Ascending aorta (tissue), 2 donors: ENCODE data around the gene KCNMB1. TPM values are rescaled to one million over a fixed set of nuclear protein-coding genes. Genes with fewer than 3 reads are reported as not detected.

Source experiments
- DNase-seq, 2 donors: peaks; one replicate each; pipeline ENCODE4 v3.0.0-alpha.2; 2019; ENCODE audit warnings: low spot score in 2 of 2
- H3K27ac ChIP-seq, 2 donors: fragments of 200-600 bp; sonication (generic); one replicate each; pipeline ENCODE4 v1.5.1; 2016 to 2017; ENCODE audit warnings: mild to moderate bottlenecking in 1 of 2
- H3K27me3 ChIP-seq: fragments of 200-600 bp; sonication (generic); one replicate; pipeline ENCODE4 v1.5.1; 2017
- H3K36me3 ChIP-seq, 2 donors: fragments of 200-600 bp; sonication (generic); one replicate each; pipeline ENCODE4 v1.5.1; 2016
- H3K4me1 ChIP-seq, 2 donors: fragments of 200-600 bp; sonication (generic); one replicate each; pipeline ENCODE4 v1.5.1; 2016 to 2017; ENCODE audit warnings: mild to moderate bottlenecking in 1 of 2
- H3K4me3 ChIP-seq, 2 donors: fragments of 200-600 bp; sonication (generic); one replicate each; pipeline ENCODE4 v1.5.1; 2016 to 2017; ENCODE audit warnings: mild to moderate bottlenecking in 1 of 2
- H3K9me3 ChIP-seq, 2 donors: fragments of 200-600 bp; sonication (generic); one replicate each; pipeline ENCODE4 v1.5.1; 2016
- intact Hi-C: fragments of 100-400 bp; cut with DNase I; formaldehyde crosslinking; loops from one replicate; pipeline ENCODE4 v1.15.1; 2023
- total RNA-seq: library from RNA; depleted of rRNA; stranded (reverse); fragments of >200 nt; gene quantifications from one replicate; pipeline ENCODE4 v1.1.0, GENCODE V29; 2016
- TF ChIP-seq, protein P1 (sequence below), 3 experiments: fragments of 200-600 bp in 2 of 3; fragments of 450-650 bp in 1 of 3; sonication (generic) in 2 of 3; IDR thresholded peaks; one replicate each; pipeline ENCODE4 v1.5.1; 2016 to 2019; ENCODE audit warnings: antibody characterized with exemption in 3 of 3, mild to moderate bottlenecking in 1 of 3, moderate library complexity in 1 of 3

KCNMB1 gene
- total RNA-seq, 1 donor from 2014 or later: 30.8 TPM

DNA sequence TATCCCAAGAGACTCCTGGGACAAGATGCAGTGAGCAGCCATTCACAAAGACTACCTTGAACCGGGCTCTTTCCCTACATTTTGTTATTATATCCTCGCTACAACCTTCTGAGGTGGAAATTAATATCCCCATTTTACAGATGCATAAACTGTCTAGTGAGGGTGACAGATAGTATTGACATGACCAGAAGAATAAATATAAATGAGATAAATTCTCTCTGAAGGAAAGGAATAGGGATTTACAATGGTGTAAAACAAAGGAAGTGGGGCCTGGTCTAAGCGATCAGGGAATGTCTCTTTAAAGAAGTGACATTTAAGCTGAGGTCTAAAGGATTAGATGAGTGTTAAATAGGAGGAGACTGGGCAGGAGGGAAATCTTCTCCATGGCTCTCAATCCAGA lies 43.5 kb upstream of the KCNMB1 start:
- TF ChIP-seq, protein P1, sequence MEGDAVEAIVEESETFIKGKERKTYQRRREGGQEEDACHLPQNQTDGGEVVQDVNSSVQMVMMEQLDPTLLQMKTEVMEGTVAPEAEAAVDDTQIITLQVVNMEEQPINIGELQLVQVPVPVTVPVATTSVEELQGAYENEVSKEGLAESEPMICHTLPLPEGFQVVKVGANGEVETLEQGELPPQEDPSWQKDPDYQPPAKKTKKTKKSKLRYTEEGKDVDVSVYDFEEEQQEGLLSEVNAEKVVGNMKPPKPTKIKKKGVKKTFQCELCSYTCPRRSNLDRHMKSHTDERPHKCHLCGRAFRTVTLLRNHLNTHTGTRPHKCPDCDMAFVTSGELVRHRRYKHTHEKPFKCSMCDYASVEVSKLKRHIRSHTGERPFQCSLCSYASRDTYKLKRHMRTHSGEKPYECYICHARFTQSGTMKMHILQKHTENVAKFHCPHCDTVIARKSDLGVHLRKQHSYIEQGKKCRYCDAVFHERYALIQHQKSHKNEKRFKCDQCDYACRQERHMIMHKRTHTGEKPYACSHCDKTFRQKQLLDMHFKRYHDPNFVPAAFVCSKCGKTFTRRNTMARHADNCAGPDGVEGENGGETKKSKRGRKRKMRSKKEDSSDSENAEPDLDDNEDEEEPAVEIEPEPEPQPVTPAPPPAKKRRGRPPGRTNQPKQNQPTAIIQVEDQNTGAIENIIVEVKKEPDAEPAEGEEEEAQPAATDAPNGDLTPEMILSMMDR (IDR thresholded peaks at IDR 0.05): no peak
- H3K27me3 ChIP-seq: no peaks in the 10 kb centered on the region
- no peak for DNase-seq
- intact Hi-C loops: no loop called here
- H3K4me1 ChIP-seq: no peaks in the 10 kb centered on the region
- no peak overlapping the region for H3K4me3 ChIP-seq
- no peak overlapping the region for H3K27ac ChIP-seq
- no peaks in the 10 kb centered on the region for H3K9me3 ChIP-seq
- H3K36me3 ChIP-seq: no peaks in the 10 kb centered on the region

DNA sequence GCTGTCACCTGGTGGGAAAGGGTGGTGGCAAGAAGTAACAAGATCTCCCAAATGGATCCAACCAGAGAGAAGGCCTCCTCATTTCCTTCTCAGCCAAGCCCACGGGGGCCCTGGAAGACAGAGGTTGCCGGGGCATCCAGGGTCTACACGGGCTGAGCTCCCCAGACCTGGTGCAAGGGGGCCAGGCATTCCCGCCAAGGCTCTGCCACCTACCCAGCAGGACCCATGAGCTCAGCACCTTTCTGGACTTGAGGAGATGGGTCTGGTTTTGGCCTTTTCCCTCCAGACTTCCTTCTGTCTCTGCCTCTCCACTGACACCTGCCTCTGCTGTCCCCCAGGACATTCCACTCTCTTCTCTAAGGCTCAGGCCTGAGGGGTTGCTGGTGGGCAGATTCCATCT lies 42.4 kb upstream of the KCNMB1 start:
- intact Hi-C loops: no loop called here
- no peak for DNase-seq
- no peaks in the 10 kb centered on the region for H3K27me3 ChIP-seq
- no peaks in the 10 kb centered on the region for H3K36me3 ChIP-seq
- H3K4me3 ChIP-seq: no peak overlapping the region
- no peaks in the 10 kb centered on the region for H3K9me3 ChIP-seq
- no peak overlapping the region for H3K27ac ChIP-seq
- no peaks in the 10 kb centered on the region for H3K4me1 ChIP-seq
- TF ChIP-seq, protein P1 (IDR thresholded peaks at IDR 0.05): no peak

DNA sequence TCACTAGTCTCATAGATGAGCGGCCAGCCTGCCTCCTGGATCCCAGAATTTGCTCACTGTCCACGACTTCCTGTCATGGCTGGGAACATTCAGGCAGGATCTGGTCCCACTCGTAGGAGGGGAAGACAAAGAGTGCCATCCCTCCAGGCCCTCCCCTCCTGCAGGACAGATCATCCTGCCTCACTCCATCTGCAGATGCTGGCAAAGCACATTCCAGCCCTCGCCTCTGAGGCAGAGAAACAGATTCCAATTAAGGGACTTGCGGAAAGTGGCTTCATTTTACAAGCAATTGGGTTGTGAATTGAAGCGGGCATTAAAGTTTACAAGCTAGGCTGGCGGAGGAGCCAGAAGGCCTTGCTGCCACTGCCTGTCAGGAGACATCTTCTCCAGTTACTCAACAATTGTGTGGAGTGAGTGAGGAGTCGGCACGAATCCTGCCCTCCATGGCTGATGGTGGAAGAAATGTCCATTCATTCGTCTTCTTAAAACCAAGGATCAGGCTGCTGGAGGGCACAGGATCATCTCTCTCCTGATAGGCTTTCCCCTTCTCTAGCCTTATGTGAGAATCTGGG lies 41.8 kb upstream of the KCNMB1 start:
- no peak overlapping the region for H3K27ac ChIP-seq
- TF ChIP-seq, protein P1 (IDR thresholded peaks at IDR 0.05): no peak
- no peaks in the 10 kb centered on the region for H3K36me3 ChIP-seq
- intact Hi-C loops: no loop called here
- no peaks in the 10 kb centered on the region for H3K27me3 ChIP-seq
- H3K4me3 ChIP-seq: no peak overlapping the region
- no peak for DNase-seq
- no peaks in the 10 kb centered on the region for H3K4me1 ChIP-seq
- H3K9me3 ChIP-seq: no peaks in the 10 kb centered on the region

DNA sequence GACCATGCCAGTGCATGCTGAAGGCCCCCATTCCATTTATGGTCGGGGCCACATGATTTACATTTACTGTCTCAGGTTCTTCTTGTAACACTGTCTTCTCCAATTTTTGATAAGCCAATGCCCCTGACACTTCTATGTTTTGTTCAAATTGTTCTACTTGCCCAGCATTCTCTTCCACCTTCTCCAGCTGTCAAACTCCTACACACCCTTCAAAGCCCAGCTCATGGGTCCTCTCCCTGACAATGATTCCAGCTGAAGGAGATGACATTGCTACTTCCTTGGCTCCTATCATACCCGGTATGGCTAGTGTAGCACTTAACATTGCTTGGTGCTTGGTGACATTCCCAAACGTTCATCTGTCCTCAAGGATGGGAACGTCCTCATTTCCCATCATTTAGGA lies 41.1 kb upstream of the KCNMB1 start:
- Histone ChIP-seq H3K4me1 (no peaks in the 10 kb centered on the region), H3K9me3 (no peaks in the 10 kb centered on the region), H3K27me3 (no peaks in the 10 kb centered on the region), H3K36me3 (no peaks in the 10 kb centered on the region), H3K27ac (no peak overlapping the region), H3K4me3 (no peak overlapping the region)
- intact Hi-C loops: no loop called here
- TF ChIP-seq, protein P1 (IDR thresholded peaks at IDR 0.05): no peak
- no peak for DNase-seq

DNA sequence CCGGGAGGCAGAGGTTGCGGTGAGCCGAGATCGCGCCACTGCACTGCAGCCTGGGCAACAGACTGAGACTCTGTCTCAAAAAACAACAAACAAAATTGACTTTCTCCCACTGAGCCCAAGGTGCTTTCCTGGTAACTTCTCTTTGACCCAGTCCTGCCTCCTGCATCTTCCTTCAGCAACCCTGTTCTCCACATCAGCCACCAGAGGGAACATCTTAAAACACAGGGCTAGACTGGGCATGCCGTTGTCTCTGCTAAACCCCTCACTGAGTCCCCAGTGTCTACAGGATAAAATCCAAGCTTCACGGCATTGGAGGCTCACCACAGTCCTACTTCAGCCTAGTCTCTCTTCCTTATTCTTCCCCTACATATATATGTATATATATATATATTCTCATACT lies 39.8 kb upstream of the KCNMB1 start:
- intact Hi-C loops: no loop called here
- DNase-seq: no peak
- H3K4me3 ChIP-seq: no peak overlapping the region

More for the DNA sequence above, 39.8 kb upstream of the KCNMB1 start:
- H3K36me3 ChIP-seq: no peaks in the 10 kb centered on the region
- H3K4me1 ChIP-seq: no peaks in the 10 kb centered on the region
- H3K9me3 ChIP-seq: no peaks in the 10 kb centered on the region
- H3K27me3 ChIP-seq: no peaks in the 10 kb centered on the region
- H3K27ac ChIP-seq: no peak overlapping the region
- TF ChIP-seq, protein P1 (IDR thresholded peaks at IDR 0.05): no peak
